GM19324 (cell line): Measurements from ENCODE around the gene RAB3IL1.
"Not testable (repeated sequence)": the region's sequence is repeated elsewhere in the genome, so short reads cannot be mapped to it uniquely, and the experiment has no call there.

Source experiments
- ATAC-seq: cut with Tn5 transposase; IDR thresholded peaks from one replicate; pipeline ENCODE4 v1.9.1; 2021; ENCODE audit warnings: mild to moderate bottlenecking, moderate library complexity; ENCODE audit not compliant: unreplicated experiment, low FRiP score

The RAB3IL1 gene, protein sequence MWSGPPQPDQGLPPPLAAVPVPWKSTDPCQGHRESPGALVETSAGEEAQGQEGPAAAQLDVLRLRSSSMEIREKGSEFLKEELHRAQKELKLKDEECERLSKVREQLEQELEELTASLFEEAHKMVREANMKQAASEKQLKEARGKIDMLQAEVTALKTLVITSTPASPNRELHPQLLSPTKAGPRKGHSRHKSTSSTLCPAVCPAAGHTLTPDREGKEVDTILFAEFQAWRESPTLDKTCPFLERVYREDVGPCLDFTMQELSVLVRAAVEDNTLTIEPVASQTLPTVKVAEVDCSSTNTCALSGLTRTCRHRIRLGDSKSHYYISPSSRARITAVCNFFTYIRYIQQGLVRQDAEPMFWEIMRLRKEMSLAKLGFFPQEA

DNA sequence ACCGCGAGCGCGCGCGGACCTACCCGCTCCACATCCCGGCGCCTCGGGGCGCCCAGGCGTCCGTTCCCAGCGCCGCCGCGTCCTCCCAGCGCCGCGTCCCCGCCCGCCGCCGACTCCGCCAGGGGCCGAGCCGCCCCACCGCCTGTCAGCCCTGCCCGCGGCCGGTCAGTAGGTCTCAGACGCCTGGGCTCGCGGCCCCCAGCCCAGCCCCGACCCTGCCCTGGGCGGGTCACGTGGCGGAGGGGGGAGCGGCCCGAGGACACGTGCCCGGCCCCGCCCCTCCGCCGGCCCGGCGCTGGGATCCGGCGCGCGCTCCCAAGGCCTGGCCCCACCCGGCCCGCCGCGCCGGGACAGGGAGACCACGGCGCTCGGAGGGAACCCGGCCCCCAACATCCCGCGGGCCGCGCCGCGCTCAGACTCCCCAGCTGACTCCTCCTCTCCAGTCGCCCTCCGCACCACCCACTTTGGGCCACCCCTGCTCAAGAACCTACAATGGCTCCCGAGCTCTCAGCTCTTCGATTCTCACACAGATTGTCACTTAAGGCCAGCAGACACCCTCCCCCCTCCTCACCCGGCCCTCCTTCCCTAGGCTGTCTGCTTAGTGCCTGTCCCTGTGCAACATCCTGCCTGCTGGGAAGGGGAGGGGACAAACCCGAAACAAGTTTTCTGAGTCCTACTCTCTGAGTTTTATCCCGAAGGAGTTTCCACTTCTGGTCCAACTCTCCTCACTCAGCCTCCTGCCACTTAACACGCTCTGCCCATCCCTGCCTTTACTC lies at the start of gene RAB3IL1:
Gene RAB3IL1 (minus strand): TSS at position 233 of the 776 bp plus-strand sequence. CDS start 199 bp downstream, at position 34.
- no peak for ATAC-seq

DNA sequence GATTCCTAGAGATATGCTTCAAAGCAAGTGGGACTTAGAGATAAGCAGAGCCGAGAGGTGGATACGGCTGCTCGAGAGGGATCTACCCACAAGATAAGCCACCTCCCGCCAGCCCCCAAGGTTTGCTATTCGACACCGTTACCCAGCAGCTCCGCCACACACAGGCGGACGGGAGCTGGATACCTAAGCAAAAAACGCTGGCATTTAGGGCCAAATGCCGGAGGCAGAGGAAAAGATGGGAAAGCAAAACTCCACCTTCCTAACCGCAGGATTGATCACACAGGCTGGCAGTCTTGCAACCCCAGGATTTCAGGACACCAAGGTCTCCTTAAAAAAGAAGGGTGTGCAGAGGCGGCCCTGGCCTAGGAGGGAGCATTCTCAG lies 49.4 kb upstream of the RAB3IL1 start:
- no peak for ATAC-seq

DNA sequence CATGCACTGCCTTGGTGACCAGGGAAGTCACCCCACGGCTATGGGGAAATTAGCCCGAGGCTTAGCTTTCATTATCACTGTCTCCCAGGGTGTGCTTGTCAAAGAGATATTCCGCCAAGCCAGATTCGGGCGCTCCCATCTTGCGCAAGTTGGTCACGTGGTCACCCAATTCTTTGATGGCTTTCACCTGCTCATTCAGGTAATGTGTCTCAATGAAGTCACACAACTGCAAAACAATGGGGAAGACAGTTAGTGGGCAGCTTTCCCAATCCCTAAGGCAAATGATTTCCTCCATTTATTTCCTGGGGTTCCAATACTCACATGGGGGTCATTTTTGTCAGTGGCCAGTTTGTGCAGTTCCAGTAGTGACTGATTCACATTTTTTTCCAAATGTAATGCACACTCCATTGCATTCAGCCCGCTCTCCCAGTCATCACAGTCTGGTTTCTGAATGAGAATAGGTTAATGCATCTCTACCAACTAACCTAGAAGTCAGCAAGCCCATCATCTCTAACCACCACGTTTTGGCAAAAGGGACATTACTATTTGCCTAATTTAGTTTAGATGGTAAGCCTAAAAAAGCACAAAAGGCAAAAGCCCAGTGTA lies 47.4 kb upstream of the RAB3IL1 start:
- ATAC-seq: not testable (repeated sequence)

DNA sequence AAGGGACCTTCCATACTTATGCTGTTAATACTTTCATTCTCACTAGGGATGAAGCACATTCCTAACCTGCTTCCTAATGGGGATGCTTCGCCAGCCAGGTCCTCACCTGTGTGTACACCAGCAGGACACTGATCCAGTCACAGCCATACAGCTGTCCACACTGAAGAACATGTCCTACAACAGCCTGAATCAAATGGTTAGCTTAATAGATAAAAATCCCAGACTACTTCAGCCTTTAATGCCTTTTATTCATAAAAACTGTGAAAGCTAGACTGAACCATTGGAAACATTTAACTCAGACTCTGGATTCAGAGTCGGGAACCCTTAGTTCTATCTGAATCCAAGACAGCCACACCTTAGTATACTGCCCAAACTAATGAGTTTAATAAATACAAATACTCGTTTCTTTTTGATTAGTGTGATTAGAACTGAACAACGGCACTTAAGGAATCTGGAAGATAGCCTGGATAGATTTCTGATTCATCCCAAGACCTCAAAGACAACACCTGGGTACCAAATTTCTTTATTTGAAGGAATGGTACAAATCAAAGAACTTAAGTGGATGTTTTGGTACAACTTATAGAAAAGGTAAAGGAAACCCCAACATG lies 46.8 kb upstream of the RAB3IL1 start:
- no peak for ATAC-seq

DNA sequence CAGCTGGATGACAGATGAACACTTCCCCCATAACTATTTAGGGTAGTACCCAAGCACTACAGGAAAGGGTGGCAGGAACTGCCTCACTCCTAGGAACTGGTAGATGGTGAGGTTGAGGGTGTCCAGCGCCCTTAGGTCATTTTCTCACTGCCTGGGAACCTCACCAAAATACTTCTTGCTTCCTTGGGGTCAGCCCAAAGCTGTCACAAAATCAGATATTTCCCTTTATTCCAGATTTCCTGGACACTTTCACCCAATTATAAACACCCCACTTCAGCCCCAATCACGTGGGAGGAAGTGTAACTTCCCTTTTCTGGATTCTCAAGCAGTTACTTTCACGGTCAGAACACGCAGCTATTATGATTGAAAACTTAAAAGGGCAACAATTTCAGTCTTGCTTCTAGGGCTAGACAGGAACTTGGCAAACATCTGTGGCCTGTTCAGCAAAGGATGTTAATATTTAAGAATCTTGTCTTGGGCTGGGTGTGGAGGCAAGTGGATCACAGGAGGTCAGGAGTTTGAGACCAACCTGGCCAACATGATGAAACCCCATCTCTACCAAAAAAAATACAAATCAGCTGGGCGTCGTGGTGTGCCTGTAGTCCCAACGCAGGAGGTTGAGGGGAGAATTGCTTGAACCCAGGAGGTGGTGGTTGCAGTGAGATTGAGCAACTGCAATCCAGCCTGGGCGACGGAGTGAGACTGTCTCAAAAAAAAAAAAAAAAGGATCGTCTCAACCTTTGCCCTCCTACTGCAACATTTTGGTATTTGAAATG lies 46.1 kb upstream of the RAB3IL1 start:
- no peak for ATAC-seq

DNA sequence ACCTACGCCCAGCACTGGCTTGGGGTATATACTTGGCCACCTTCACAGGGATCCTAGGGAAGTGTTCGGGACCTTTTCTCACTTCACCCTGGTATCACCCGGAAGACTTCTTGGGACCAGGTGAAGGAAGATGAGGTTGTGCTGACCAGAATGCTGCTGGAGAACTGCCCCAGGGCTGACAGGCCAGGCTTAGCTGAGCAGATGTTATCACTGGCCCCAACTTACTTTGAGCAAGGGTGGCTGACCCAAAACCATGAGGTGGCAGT lies 45.6 kb upstream of the RAB3IL1 start:
- no peak for ATAC-seq

DNA sequence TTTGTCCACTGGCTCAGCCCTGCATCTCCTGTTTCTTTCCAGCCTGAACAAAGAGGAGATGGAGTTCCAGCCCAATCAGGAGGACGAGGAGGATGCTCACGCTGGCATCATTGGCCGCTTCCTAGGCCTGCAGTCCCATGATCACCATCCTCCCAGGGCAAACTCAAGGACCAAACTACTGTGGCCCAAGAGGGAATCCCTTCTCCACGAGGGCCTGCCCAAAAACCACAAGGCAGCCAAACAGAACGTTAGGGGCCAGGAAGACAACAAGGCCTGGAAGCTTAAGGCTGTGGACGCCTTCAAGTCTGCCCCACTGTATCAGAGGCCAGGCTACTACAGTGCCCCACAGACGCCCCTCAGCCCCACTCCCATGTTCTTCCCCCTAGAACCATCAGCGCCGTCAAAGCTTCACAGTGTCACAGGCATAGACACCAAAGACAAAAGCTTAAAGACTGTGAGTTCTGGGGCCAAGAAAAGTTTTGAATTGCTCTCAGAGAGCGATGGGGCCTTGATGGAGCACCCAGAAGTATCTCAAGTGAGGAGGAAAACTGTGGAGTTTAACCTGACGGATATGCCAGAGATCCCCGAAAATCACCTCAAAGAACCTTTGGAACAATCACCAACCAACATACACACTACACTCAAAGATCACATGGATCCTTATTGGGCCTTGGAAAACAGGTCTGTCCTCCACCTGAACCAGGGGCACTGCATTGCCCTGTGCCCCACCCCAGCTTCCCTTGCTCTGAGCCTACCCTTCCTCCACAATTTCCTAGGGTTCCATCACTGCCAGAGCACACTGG lies 45.0 kb upstream of the RAB3IL1 start:
- no peak for ATAC-seq

DNA sequence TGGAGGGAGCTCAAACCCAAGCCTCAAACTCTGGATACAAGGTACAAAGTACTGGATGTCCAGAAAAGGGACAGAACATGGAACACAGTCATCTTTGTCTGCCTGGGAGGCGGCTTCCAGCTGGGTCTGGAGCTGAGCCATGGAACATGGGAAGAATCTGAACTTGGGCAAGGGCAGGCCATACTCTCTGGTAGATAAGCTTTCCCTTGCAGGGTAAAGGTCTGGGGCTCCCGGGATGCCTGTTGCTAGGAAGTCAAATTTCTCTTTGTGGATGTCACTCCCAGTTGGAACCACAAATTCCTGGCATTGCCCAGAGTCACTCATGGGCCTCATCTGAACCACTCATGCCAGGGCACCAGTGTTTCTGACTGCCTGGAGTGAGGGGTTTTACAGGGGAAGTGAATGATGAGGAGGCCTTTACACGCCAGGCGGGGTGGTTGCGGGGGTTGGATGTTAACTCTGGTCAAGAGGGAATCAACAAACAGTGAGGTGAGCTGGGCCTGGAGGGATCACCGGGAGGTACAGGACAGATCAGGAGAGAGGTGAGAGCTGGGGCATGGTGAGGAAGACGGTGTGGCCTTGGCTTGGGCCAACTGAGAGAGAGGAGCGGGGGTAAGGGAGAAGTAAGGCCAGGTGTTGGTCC lies 44.3 kb upstream of the RAB3IL1 start:
- no peak for ATAC-seq

DNA sequence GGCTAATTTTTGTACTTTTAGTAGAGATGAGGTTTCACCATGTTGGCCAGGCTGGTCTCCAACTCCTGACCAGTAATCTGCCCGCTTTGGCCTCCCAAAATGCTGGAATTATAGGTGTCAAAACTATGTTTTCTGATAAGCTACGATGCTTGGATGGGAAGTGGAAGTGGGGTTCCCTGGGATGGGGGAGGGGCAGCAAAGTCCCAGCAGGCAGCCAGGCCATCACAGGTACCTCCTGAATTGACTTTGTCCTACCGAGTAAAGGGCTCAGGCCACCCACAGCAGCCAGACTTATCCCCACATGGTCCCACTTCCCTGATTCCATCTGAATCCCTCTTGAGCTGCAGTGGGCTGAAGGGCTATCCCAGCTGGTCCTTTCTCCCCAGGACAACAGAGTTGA lies 43.2 kb upstream of the RAB3IL1 start:
- no peak for ATAC-seq

DNA sequence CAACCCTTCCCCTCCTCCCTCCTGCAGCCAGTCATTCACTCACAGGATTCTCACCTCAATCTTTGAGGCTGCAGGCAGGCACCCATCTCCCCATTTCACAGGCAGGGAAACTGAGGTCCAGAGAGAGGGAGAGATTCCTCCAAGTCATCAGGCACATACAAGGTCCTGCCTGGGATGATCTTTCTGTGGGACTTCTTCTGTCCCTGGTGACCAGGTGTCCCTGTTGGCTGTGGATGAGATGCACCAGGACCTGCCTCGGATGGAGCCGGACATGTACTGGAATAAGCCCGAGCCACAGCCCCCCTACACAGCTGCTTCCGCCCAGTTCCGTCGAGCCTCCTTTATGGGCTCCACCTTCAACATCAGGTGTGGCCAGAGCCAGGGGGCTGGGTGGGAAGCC lies 42.3 kb upstream of the RAB3IL1 start:
- no peak for ATAC-seq

DNA sequence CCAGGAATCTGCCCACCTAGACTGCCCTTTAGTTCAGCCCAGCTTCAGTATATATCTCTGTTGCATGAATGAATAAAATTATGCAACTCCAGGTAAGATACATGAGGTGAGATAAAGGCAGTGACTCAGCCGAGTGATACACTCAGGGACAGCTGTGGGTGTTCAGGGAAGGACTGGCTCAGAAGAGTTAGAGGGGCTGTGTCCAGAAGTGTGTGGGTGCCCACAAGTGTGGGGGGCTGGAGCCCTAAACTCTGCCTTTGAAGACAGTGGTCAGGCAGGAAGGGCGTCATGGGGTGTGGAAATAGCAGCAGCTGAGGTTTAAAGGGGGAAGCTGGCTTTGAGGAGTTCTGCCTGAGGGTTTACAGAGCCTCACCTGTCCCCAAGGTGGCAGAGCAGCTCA lies 41.7 kb upstream of the RAB3IL1 start:
- ATAC-seq: no peak

DNA sequence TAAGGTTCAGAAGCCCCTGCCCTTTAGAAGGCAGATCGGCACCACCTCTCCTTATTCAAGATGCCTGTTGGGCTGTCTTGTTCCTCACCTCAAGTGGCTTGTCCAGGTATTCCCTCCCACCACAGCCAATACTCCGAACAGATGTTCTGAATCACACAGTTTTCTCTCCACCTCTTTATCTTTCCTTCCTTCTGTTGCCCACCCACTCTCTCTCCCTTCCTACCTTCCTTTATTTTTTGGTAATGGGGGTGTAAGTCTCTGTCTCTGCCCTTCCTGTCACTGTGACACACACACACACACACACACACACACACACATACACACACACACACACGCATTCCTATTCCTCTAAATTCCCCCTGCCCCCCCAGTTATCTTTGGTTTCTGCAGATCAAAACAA lies 41.2 kb upstream of the RAB3IL1 start:
- ATAC-seq: no peak

DNA sequence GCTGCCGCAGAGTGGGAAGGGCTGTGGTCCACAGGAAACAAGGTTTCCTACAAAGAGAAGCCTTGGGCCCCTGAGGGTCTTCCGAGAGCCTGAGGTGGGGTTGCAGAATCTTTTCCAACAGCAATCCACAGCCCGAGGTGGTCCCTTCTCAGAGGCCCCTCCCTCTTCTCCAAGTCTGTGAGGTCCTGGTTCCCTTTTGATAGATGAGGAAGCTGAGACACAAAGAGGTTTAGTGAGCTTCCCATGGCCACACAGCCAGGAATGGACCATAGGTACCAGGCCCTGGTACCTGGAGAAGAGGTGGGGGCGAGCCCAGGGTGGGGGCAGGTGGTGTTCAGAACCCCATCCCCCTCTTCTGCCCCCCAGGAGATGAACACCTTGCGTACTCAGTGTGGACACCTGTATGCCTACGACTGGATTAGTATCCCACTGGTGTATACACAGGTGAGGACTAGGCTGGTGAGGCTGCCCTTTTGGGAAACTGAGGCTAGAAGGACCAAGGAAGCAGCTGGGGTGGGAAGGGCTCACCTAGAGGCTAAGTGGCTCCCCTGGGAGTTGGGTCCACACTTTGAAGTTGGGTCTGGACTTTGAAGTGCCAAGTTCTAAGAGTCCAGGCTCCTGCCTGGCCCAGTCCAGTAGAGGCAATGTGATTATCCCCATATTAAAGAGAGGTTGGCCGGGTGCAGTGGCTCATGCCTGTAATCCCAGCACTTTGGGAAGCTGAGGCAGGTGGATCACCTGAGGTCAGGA lies 39.8 kb upstream of the RAB3IL1 start:
- no peak for ATAC-seq

DNA sequence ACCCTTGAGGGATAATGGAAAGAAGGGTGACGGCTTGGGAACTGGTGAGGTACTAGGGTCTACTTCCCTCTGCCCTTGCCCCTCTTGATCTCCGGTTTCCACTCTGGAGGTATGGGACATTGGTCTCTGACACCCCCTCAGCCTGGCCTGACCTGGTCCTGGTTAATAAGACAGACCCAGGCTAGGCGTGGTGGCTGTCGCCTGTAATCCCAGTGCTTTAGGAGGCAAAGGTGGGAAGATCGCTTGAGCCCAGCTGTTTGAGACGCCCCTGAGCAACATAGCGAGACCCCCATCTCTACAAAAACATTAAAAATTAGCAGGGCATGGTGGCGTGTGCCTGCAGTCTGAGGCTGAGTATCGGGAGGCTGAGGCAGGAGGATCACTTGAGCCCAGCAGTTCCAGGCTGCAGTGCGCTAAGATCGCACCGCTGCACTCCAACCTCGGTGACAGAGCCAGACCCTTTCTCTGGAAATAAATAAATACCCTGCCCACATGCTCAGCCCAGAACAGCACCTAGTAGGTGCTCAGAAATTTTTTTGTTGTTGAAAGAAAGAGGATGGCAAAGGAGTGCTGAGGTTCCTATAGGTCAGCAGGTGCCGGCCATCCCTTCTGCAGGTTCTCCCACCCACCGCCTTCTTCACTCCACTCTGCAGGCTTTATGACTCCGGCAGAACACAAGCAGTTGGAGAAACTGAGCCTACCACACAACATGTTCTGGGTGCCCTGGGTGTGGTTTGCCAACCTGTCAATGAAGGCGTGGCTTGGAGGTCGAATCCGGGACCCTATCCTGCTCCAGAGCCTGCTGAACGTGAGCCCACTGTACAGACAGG lies 39.0 kb upstream of the RAB3IL1 start:
- no peak for ATAC-seq

DNA sequence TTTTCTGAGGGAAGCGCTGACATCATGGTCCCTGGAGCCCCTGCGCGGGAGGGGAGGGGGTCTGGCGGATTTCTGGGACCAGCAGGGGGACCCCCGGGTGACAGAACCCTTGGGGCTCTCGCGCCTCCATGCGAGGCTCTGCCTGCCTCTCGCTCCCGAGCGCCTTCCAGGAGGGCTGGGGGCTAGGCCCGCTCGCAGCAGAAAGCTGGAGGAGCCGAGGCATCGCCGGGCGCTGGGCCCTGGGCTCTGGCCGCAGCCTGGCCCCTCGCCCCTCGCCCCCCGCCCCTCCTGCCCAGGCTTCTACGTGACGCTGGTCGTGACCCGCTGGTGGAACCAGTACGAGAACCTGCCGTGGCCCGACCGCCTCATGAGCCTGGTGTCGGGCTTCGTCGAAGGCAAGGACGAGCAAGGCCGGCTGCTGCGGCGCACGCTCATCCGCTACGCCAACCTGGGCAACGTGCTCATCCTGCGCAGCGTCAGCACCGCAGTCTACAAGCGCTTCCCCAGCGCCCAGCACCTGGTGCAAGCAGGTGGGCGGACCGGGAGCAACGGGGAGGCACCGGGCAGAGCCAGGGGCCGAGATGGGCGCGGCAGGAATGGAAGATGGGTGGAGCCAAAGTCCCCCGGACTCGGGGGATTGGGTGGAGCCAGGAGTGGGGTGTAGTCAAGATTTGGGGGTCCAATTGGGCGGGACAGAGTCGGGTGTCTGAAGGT lies 38.2 kb upstream of the RAB3IL1 start:
- ATAC-seq: no peak

DNA sequence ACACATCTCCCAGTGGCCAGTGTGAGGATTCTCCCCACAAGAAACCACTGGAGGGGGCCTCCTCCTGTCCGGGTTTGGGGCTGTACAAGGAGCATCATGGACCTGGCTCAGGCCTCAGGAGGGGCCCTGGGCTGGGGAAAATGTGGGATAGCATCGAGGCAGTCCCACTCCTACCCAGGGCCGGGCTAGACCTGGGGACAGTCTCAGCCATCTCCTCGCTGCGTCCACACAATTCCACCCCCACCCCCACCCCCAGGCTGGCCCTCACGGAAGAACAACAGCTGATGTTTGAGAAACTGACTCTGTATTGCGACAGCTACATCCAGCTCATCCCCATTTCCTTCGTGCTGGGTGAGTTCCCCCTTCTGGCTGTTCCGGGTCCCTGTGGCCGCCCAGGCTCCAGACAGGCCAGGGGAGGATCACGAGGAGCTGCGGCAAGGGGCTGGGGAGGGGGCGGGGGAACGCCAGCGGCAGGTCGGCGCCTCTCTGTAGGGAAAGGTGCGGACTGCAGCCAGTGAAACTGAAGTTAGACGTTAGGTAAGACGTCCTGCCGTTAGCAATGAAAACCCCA lies 37.6 kb upstream of the RAB3IL1 start:
- no peak for ATAC-seq
